Measurements from ENCODE around the gene RAPGEFL1. TPM values are rescaled to one million over a fixed set of nuclear protein-coding genes. Genes with fewer than 3 reads are reported as not detected.
"Not testable (repeated sequence)": the region's sequence is repeated elsewhere in the genome, so short reads cannot be mapped to it uniquely, and the experiment has no call there.

RAPGEFL1 gene
- total and polyA plus RNA-seq, 10 of the 15 experiments (the other 5 are each of a cell fraction or from before 2014, with no cell fraction given): 0.13 to 3.2 (median 1.5) TPM

DNA sequence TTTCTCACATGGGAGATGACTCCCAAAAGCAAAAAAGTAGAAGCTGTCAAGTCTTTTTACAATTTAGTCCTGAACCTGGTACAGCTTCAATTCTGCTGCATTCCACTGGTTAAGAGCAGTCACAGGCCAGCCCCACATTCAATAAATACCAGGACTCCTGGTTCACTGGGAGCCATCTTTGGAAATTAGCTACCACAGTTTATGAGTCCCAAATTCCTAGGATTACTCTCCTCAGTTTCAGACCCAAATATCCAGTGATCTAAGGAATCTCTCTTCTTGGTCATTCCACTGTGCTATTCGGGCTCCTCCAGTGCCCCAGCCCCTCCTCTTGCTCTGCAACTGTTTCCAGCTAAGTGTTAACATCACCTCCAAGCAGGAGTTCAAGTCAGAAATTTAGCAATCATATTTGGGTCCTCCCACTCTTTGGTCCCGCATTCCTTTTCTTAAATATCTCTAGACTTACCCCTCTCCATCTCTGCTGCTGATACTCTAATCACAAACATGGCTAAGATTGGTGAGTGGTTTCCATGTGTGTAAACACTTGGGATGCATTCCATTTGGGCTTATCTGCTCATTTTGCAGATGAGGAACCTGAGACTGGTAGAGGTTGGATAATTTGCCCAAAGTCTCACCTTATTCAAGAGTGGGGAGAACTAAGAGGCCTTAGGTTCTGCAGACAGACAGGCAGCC is 32.3 kb downstream of the RAPGEFL1 start:
- RAD21 ChIA-PET (ENCODE audit: unreplicated experiment): interaction anchor here (0.7 to 1.0 kb wide), 3 partner anchors 58 to 96 kb away, joined by 3 read pairs; no protein-coding TSS in a partner anchor
- BruUV-seq (replicated peaks): no TSS peak
- Histone ChIP-seq H3K9ac (ENCODE audit: control insufficient read depth, insufficient read depth, low read length) (no peak overlapping the region), H3K27me3 (replicated peaks in 1 of 2; ENCODE audit: control insufficient read depth in 2 of 2, insufficient read depth in 2 of 2, low read length in 1 of 2) (no peaks in the 10 kb centered on the region), H3K4me2 (ENCODE audit: control insufficient read depth, insufficient read depth) (no peak overlapping the region), H3K4me1 (ENCODE audit: control insufficient read depth, insufficient read depth, low read length) (no peaks in the 10 kb centered on the region), H3K27ac (ENCODE audit: control insufficient read depth, insufficient read depth) (no peak overlapping the region), H2AFZ (ENCODE audit: control insufficient read depth, low read depth, low read length) (no peak overlapping the region), H3K9me3 (replicated peaks; ENCODE audit: control insufficient read depth, insufficient read depth, low read length) (no peaks in the 10 kb centered on the region), H3K36me3 (ENCODE audit: control insufficient read depth in 2 of 2, insufficient read depth in 2 of 2, low read length in 1 of 2) (no peaks in the 10 kb centered on the region), H3K4me3 (no peak overlapping the region), H3K79me2 (ENCODE audit: control insufficient read depth, insufficient read depth, low read length) (no peaks in the 10 kb centered on the region), H4K20me1 (ENCODE audit: control insufficient read depth, insufficient read depth) (no peaks in the 10 kb centered on the region)
- no peak for FAIRE-seq
- DNase-seq (ENCODE audit: low read depth, low spot score): no peak
- intact Hi-C loops (cut with micrococcal nuclease; ENCODE audit: unreplicated experiment) (no loop called here), in situ Hi-C loops (cut with MboI) (no loop called here)
- POLR2A ChIA-PET: interaction anchor here (0.7 to 1.7 kb wide), 3 partner anchors 9 to 79 kb away, joined by 4 read pairs; partner anchors contain the start of gene WIPF2
- CTCF ChIA-PET: interaction anchor here (0.6 to 1.4 kb wide), 7 partner anchors 8 to 1293 kb away, joined by 3 to 7 read pairs (median 3); no protein-coding TSS in a partner anchor
- no peak for TF ChIP-seq WRNIP1 (IDR thresholded peaks at IDR 0.05; ENCODE audit: borderline replicate concordance, low read depth, low read length)
- TF ChIP-seq SIN3A (IDR thresholded peaks at IDR 0.05; ENCODE audit: low read depth, low read length): no peak
- TF ChIP-seq, protein P1, sequence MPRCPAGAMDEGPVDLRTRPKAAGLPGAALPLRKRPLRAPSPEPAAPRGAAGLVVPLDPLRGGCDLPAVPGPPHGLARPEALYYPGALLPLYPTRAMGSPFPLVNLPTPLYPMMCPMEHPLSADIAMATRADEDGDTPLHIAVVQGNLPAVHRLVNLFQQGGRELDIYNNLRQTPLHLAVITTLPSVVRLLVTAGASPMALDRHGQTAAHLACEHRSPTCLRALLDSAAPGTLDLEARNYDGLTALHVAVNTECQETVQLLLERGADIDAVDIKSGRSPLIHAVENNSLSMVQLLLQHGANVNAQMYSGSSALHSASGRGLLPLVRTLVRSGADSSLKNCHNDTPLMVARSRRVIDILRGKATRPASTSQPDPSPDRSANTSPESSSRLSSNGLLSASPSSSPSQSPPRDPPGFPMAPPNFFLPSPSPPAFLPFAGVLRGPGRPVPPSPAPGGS (IDR thresholded peaks at IDR 0.05; ENCODE audit: borderline replicate concordance, insufficient read depth, low read depth, low read length, poor library complexity, severe bottlenecking): no peak
- TF ChIP-seq, protein P2, sequence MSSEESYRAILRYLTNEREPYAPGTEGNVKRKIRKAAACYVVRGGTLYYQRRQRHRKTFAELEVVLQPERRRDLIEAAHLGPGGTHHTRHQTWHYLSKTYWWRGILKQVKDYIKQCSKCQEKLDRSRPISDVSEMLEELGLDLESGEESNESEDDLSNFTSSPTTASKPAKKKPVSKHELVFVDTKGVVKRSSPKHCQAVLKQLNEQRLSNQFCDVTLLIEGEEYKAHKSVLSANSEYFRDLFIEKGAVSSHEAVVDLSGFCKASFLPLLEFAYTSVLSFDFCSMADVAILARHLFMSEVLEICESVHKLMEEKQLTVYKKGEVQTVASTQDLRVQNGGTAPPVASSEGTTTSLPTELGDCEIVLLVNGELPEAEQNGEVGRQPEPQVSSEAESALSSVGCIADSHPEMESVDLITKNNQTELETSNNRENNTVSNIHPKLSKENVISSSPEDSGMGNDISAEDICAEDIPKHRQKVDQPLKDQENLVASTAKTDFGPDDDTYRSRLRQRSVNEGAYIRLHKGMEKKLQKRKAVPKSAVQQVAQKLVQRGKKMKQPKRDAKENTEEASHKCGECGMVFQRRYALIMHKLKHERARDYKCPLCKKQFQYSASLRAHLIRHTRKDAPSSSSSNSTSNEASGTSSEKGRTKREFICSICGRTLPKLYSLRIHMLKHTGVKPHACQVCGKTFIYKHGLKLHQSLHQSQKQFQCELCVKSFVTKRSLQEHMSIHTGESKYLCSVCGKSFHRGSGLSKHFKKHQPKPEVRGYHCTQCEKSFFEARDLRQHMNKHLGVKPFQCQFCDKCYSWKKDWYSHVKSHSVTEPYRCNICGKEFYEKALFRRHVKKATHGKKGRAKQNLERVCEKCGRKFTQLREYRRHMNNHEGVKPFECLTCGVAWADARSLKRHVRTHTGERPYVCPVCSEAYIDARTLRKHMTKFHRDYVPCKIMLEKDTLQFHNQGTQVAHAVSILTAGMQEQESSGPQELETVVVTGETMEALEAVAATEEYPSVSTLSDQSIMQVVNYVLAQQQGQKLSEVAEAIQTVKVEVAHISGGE (CRISPR knock-in tag; IDR thresholded peaks at IDR 0.05): no peak
- TF ChIP-seq, protein P3, sequence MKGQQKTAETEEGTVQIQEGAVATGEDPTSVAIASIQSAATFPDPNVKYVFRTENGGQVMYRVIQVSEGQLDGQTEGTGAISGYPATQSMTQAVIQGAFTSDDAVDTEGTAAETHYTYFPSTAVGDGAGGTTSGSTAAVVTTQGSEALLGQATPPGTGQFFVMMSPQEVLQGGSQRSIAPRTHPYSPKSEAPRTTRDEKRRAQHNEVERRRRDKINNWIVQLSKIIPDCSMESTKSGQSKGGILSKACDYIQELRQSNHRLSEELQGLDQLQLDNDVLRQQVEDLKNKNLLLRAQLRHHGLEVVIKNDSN (IDR thresholded peaks at IDR 0.05; ENCODE audit: borderline replicate concordance, extremely low read length, insufficient read depth, low read depth, low read length): no peak
- TF ChIP-seq RAD51 (IDR thresholded peaks at IDR 0.05): no peak
- TF ChIP-seq JUNB (IDR thresholded peaks at IDR 0.05): no peak
- TF ChIP-seq BMI1 (IDR thresholded peaks at IDR 0.05; ENCODE audit: borderline replicate concordance): no peak
- TF ChIP-seq PML (IDR thresholded peaks at IDR 0.05; ENCODE audit: low read length): no peak
- 54% methylated on average over 2 of the region's 2 CpGs for WGBS (ENCODE audit: insufficient coverage, insufficient replicate concordance, low lambda C conversion rate, missing lambda C conversion rate)
- ATAC-seq: no peak
- SMC1A ChIA-PET (ENCODE audit: uncharacterized antibody, unreplicated experiment): interaction anchor here (0.6 to 2.7 kb wide), 5 partner anchors 9 to 232 kb away, joined by 3 to 10 read pairs (median 4); partner anchors contain the start of gene WIPF2

DNA sequence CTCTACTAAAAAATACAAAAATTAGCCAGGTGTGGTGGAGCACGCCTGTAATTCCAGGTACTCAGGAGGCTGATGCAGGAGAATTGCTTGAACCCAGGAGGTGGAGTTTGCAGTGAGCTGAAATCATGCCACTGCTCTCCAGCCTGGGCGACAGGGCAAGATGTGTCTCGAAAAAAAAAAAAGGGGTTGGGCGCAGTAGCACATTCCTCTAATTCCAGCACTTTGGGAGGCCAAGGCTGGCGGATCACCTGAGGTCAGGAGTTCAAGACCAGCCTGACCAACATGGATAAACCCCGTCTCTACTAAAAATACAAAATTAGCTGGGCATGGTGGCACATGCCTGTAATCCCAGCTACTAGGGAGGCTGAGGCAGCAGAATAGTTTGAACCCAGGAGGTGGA is 36.6 kb downstream of the RAPGEFL1 start:
- not testable (repeated sequence) for BruUV-seq (replicated peaks); ATAC-seq

More for the DNA sequence above, 36.6 kb downstream of the RAPGEFL1 start:
- WGBS (ENCODE audit: insufficient coverage, insufficient replicate concordance, low lambda C conversion rate, missing lambda C conversion rate): 39% methylated on average over 6 of the region's 6 CpGs
- H3K4me1 ChIP-seq (ENCODE audit: control insufficient read depth, insufficient read depth, low read length); H2AFZ ChIP-seq (ENCODE audit: control insufficient read depth, low read depth, low read length); CTCF ChIA-PET; intact Hi-C loops (cut with micrococcal nuclease; ENCODE audit: unreplicated experiment); in situ Hi-C loops (cut with MboI); H3K79me2 ChIP-seq (ENCODE audit: control insufficient read depth, insufficient read depth, low read length); H3K4me2 ChIP-seq (ENCODE audit: control insufficient read depth, insufficient read depth); H3K36me3 ChIP-seq (ENCODE audit: control insufficient read depth in 2 of 2, insufficient read depth in 2 of 2, low read length in 1 of 2); H3K9me3 ChIP-seq (replicated peaks; ENCODE audit: control insufficient read depth, insufficient read depth, low read length); H3K27me3 ChIP-seq (replicated peaks in 1 of 2; ENCODE audit: control insufficient read depth in 2 of 2, insufficient read depth in 2 of 2, low read length in 1 of 2); DNase-seq (ENCODE audit: low read depth, low spot score); H4K20me1 ChIP-seq (ENCODE audit: control insufficient read depth, insufficient read depth); H3K27ac ChIP-seq (ENCODE audit: control insufficient read depth, insufficient read depth); SMC1A ChIA-PET (ENCODE audit: uncharacterized antibody, unreplicated experiment); FAIRE-seq; H3K4me3 ChIP-seq; H3K9ac ChIP-seq (ENCODE audit: control insufficient read depth, insufficient read depth, low read length); RAD21 ChIA-PET (ENCODE audit: unreplicated experiment): not testable (repeated sequence)
- POLR2A ChIA-PET: interaction anchor here (0.7 kb wide), 1 partner anchor 80 kb away, joined by 3 read pairs; no protein-coding TSS in a partner anchor
